ENCODE data around the gene ACADL.
"Not testable (repeated sequence)": the region's sequence is repeated elsewhere in the genome, so short reads cannot be mapped to it uniquely, and the experiment has no call there.

DNA sequence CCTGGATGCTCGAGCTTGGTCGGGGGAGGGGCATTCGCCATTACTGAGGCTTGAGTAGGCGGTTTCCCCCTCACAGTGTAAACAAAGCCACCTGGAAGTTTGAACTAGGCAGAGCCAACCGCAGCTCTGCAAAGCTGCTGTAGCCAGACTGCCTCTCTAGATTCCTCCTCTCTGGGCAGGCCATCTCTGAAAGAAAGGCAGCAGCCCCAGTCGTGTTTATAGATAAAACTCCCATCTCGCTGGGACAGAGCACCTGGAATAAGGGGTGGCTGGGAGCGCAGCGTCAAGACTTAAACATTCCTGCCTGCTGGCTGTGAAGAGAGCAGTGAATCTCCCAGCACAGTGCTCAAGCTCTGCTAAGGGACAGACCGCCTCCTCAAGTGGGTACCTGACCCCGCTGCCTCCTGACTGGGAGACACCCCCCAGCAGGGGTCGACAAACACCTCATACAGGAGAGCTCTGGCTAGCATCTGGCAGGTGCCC is 43.6 kb downstream of the ACADL start:
- TF ChIP-seq, protein P1, sequence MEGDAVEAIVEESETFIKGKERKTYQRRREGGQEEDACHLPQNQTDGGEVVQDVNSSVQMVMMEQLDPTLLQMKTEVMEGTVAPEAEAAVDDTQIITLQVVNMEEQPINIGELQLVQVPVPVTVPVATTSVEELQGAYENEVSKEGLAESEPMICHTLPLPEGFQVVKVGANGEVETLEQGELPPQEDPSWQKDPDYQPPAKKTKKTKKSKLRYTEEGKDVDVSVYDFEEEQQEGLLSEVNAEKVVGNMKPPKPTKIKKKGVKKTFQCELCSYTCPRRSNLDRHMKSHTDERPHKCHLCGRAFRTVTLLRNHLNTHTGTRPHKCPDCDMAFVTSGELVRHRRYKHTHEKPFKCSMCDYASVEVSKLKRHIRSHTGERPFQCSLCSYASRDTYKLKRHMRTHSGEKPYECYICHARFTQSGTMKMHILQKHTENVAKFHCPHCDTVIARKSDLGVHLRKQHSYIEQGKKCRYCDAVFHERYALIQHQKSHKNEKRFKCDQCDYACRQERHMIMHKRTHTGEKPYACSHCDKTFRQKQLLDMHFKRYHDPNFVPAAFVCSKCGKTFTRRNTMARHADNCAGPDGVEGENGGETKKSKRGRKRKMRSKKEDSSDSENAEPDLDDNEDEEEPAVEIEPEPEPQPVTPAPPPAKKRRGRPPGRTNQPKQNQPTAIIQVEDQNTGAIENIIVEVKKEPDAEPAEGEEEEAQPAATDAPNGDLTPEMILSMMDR (conservative IDR thresholded peaks at IDR 0.05): not testable (repeated sequence)
- not testable (repeated sequence) for TF ChIP-seq ZFX (IDR thresholded peaks at IDR 0.05)
